ENCODE data around the gene CTH.
"Not testable (repeated sequence)": the region's sequence is repeated elsewhere in the genome, so short reads cannot be mapped to it uniquely, and the experiment has no call there.

DNA sequence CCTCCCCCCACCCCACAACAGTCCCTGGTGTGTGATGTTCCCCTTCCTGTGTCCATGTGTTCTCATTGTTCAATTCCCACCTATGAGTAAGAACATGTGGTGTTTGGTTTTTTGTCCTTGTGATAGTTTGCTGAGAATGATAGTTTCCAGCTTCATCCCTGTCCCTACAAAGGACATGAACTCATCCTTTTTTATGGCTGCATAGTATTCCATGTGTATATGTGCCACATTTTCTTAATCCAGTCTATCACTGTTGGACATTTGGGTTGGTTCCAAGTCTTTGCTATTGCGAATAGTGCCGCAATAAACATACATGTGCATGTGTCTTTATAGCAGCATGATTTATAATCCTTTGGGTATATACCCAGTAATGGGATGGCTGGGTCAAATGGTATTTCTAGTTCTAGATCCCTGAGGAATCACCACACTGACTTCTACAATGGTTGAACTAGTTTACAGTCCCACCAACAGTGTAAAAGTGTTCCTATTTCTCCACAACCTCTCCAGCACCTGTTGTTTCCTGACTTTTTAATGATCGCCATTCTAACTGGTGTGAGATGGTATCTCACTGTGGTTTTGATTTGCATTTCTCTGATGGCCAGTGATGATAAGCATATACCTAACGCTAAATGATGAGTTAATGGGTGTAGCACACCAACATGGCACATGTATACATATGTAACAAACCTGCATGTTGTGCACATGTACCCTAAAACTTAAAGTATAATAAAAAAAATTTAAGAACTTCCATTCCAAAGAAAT, 8.1 kb downstream of the CTH start:
- TF ChIP-seq ZNF274 (IDR thresholded peaks at IDR 0.05; ENCODE audit: low read depth, low read length); YY1 (IDR thresholded peaks at IDR 0.05; ENCODE audit: insufficient read depth, insufficient read length): not testable (repeated sequence)
